ENCODE results near the gene RND3. TPM values are rescaled to one million over a fixed set of nuclear protein-coding genes. Genes with fewer than 3 reads are reported as not detected.

The RND3 gene, protein sequence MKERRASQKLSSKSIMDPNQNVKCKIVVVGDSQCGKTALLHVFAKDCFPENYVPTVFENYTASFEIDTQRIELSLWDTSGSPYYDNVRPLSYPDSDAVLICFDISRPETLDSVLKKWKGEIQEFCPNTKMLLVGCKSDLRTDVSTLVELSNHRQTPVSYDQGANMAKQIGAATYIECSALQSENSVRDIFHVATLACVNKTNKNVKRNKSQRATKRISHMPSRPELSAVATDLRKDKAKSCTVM
- polyA plus RNA-seq (2011; rRNA removed) (127 and 137 TPM in 2 replicates), polyA plus RNA-seq (2017; fragmentation: RNase III; extraction: RNeasy Plus Mini Kit Qiagen cat#74134 plus additional on column Dnase treatment) (56.8 to 62.0 TPM (median 61.7 TPM) in 3 replicates), polyA minus RNA-seq (2011; rRNA and poly(A)+ RNA removed) (137 and 144 TPM in 2 replicates)
- polyA plus RNA-seq (2012; cell fraction: cytosol; rRNA removed) = 33.7 and 35.9 TPM in 2 replicates
- polyA plus RNA-seq (2012; cell fraction: nucleus; rRNA removed) = 21.6 and 24.5 TPM in 2 replicates

DNA sequence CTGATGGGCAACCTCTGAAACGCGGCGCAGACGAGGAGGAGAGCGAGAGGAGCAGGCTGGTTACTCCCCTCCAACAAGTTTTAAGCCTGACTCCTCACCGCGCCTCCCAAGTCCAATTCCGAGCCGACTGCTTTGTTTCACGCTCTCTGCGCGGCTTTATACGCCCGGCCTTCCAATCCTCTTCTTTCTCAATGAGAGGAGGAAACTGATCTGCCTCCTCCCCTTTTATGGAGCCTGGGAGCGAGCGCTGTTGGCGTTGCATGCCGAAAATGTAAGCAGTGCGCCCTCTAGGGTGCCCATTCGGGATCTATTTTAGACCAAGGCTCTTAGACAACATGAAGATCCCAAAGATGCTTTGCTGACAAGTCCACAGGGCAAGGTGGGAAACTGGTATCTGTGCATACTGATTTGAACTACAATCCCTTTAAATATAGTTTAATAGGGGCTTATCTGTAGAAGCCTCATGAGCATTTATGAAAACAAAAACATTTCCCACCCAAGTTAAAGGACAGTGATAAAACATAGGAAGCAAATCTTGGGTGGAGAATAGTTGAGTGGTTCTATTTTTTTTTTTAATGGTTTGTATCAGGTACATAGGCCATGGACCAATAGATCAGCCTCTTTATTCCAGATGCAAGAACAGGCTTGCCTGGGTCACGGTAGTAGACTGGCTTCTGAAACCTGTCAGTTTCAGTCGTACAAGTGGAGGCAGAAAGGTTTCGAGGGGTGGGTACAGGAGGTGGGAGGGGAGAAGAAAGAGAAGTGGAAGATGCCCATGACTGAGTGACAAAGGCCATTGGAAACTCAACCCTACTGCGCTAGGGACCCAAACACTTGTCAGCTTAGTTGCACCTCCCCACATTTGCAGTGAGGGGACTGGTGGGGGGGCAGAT, at the start of gene RND3:
TSS of gene RND3 (minus strand) at position 131 of the 893 bp plus-strand sequence. CDS start 250 bp downstream, outside the sequence.
- Histone ChIP-seq H3K4me2 (peak within 1 kb of the TSS; percentile 97), H3K27ac (peak within 1 kb of the TSS; percentile 85 to 98), H3K4me1 (peaks cover 45% of the 10 kb centered on the region), H3K9me3 (no peaks in the 10 kb centered on the region), H3K4me3 (peak within 1 kb of the TSS; percentile 84)
- ChIA-PET POLR2A (interaction anchor here (0.7 to 1.9 kb wide), 4 partner anchors 8 to 123 kb away, joined by 3 to 11 read pairs (median 6); no protein-coding TSS in a partner anchor), CTCF (interaction anchor here (0.9 to 1.3 kb wide), 6 partner anchors 33 to 892 kb away, joined by 3 to 5 read pairs (median 3); no protein-coding TSS in a partner anchor)
- DNase-seq (ENCODE audit: low read depth in 1 of 2, low spot score in 1 of 2) (peak; percentile 86 to 99), FAIRE-seq (peak; percentile 43), ATAC-seq (peak; percentile 62 to 64)
- 13% methylated on average over 23 of the region's 24 CpGs for WGBS (ENCODE audit: missing lambda C conversion rate)
- no peak for TF ChIP-seq CBX8 (IDR thresholded peaks at IDR 0.05)
- TF ChIP-seq, protein P1, sequence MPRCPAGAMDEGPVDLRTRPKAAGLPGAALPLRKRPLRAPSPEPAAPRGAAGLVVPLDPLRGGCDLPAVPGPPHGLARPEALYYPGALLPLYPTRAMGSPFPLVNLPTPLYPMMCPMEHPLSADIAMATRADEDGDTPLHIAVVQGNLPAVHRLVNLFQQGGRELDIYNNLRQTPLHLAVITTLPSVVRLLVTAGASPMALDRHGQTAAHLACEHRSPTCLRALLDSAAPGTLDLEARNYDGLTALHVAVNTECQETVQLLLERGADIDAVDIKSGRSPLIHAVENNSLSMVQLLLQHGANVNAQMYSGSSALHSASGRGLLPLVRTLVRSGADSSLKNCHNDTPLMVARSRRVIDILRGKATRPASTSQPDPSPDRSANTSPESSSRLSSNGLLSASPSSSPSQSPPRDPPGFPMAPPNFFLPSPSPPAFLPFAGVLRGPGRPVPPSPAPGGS (IDR thresholded peaks at IDR 0.05) = peak; percentile 98
- TF ChIP-seq POLR2A (IDR thresholded peaks at IDR 0.05; ENCODE audit: low read length) = peak; percentile 100
- peak in 1 of 2 experiments; percentile 64; a peak in 1 of 4 replicates for TF ChIP-seq CEBPB (IDR thresholded peaks at IDR 0.05)
- no peak for TF ChIP-seq RCOR1 (IDR thresholded peaks at IDR 0.05; ENCODE audit: low read depth, low read length)
- TF ChIP-seq PHF8 (IDR thresholded peaks at IDR 0.05; ENCODE audit: borderline replicate concordance, low read depth) = no peak
- no peak for TF ChIP-seq BHLHE40 (IDR thresholded peaks at IDR 0.05; ENCODE audit: low read depth, low read length)
- TF ChIP-seq ZFP36 (IDR thresholded peaks at IDR 0.05; ENCODE audit: borderline replicate concordance, partially characterized antibody) = no peak
- TF ChIP-seq, protein P2, sequence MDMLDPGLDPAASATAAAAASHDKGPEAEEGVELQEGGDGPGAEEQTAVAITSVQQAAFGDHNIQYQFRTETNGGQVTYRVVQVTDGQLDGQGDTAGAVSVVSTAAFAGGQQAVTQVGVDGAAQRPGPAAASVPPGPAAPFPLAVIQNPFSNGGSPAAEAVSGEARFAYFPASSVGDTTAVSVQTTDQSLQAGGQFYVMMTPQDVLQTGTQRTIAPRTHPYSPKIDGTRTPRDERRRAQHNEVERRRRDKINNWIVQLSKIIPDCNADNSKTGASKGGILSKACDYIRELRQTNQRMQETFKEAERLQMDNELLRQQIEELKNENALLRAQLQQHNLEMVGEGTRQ (IDR thresholded peaks at IDR 0.05) = no peak
- peak; percentile 87 to 92 for TF ChIP-seq RAD21 (conservative IDR thresholded peaks at IDR 0.05 in 1 of 2, IDR thresholded peaks at IDR 0.05 in 1 of 2)
- TF ChIP-seq ZNF302 (CRISPR knock-in tag; IDR thresholded peaks at IDR 0.05) = no peak
- TF ChIP-seq HDAC2 (IDR thresholded peaks at IDR 0.05) = no peak
- no peak for TF ChIP-seq HOXB13 (CRISPR knock-in tag; IDR thresholded peaks at IDR 0.05; ENCODE audit: low read depth)
- no peak for TF ChIP-seq RARB (CRISPR knock-in tag; IDR thresholded peaks at IDR 0.05)
- TF ChIP-seq ESRRA (IDR thresholded peaks at IDR 0.05; ENCODE audit: borderline replicate concordance, low read length) = no peak
- TF ChIP-seq, protein P3, sequence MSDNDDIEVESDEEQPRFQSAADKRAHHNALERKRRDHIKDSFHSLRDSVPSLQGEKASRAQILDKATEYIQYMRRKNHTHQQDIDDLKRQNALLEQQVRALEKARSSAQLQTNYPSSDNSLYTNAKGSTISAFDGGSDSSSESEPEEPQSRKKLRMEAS (IDR thresholded peaks at IDR 0.05) = peak; percentile 67
- no peak for TF ChIP-seq MYC (IDR thresholded peaks at IDR 0.05; ENCODE audit: borderline replicate concordance, low read length)
- no peak for TF ChIP-seq JUNB (IDR thresholded peaks at IDR 0.05)
- no peak for TF ChIP-seq POLR2AphosphoS2 (conservative IDR thresholded peaks at IDR 0.05; ENCODE audit: low read length)
- TF ChIP-seq SMC3 (IDR thresholded peaks at IDR 0.05) = peak; percentile 95
- TF ChIP-seq, protein P4, sequence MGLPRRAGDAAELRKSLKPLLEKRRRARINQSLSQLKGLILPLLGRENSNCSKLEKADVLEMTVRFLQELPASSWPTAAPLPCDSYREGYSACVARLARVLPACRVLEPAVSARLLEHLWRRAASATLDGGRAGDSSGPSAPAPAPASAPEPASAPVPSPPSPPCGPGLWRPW (IDR thresholded peaks at IDR 0.05) = no peak
- TF ChIP-seq NPAS2 (CRISPR knock-in tag; IDR thresholded peaks at IDR 0.05; ENCODE audit: borderline replicate concordance) = no peak
- TF ChIP-seq, protein P5, sequence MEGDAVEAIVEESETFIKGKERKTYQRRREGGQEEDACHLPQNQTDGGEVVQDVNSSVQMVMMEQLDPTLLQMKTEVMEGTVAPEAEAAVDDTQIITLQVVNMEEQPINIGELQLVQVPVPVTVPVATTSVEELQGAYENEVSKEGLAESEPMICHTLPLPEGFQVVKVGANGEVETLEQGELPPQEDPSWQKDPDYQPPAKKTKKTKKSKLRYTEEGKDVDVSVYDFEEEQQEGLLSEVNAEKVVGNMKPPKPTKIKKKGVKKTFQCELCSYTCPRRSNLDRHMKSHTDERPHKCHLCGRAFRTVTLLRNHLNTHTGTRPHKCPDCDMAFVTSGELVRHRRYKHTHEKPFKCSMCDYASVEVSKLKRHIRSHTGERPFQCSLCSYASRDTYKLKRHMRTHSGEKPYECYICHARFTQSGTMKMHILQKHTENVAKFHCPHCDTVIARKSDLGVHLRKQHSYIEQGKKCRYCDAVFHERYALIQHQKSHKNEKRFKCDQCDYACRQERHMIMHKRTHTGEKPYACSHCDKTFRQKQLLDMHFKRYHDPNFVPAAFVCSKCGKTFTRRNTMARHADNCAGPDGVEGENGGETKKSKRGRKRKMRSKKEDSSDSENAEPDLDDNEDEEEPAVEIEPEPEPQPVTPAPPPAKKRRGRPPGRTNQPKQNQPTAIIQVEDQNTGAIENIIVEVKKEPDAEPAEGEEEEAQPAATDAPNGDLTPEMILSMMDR (IDR thresholded peaks at IDR 0.05) = peak; percentile 87
- no peak for TF ChIP-seq TP53 (CRISPR knock-in tag; IDR thresholded peaks at IDR 0.05)
- peak; percentile 93 to 98 for TF ChIP-seq JUN (IDR thresholded peaks at IDR 0.05)
- no peak for TF ChIP-seq TFCP2L1 (CRISPR knock-in tag; IDR thresholded peaks at IDR 0.05)
- no peak for TF ChIP-seq EHF (CRISPR knock-in tag; IDR thresholded peaks at IDR 0.05)
- no peak for TF ChIP-seq EP300 (IDR thresholded peaks at IDR 0.05)
- TF ChIP-seq CBX2 (IDR thresholded peaks at IDR 0.05; ENCODE audit: borderline replicate concordance, low read depth) = no peak
- TF ChIP-seq, protein P6, sequence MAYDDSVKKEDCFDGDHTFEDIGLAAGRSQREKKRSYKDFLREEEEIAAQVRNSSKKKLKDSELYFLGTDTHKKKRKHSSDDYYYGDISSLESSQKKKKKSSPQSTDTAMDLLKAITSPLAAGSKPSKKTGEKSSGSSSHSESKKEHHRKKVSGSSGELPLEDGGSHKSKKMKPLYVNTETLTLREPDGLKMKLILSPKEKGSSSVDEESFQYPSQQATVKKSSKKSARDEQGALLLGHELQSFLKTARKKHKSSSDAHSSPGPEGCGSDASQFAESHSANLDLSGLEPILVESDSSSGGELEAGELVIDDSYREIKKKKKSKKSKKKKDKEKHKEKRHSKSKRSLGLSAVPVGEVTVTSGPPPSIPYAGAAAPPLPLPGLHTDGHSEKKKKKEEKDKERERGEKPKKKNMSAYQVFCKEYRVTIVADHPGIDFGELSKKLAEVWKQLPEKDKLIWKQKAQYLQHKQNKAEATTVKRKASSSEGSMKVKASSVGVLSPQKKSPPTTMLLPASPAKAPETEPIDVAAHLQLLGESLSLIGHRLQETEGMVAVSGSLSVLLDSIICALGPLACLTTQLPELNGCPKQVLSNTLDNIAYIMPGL (CRISPR knock-in tag; IDR thresholded peaks at IDR 0.05; ENCODE audit: borderline replicate concordance) = no peak
- TF ChIP-seq MAFK (IDR thresholded peaks at IDR 0.05; ENCODE audit: partially characterized antibody) = no peak
